Fibroblast of villous mesenchyme (primary cell): Measurements from ENCODE around the gene DPF1. TPM values are rescaled to one million over a fixed set of nuclear protein-coding genes. Genes with fewer than 3 reads are reported as not detected.

Source experiments
- DNase-seq: peaks from one replicate; pipeline ENCODE4 v3.0.0-alpha.2; 2010; ENCODE audit warnings: low read depth
- H3K4me3 ChIP-seq: 2 replicates; pipeline ENCODE4 v1.5.1; 2011; ENCODE audit warnings: low read depth, mild to moderate bottlenecking, low read length
- CTCF ChIP-seq: IDR thresholded peaks from 2 replicates; pipeline ENCODE4 v1.5.1; 2012; ENCODE audit warnings: low read depth, mild to moderate bottlenecking, low read length; ENCODE audit not compliant: insufficient read depth
- total RNA-seq: library from RNA; depleted of rRNA; stranded (reverse); fragments of >200 nt; gene quantifications from 2 replicates; pipeline ENCODE4 v1.2.3, GENCODE V29; 2012

DPF1 gene
- total RNA-seq, 1 donor = 1.7 TPM

GRCh38 chr19:38191747-38192146 is 32.3 kb downstream of the DPF1 start:
- DNase-seq = no peak
- no peak for TF ChIP-seq CTCF

GRCh38 chr19:38190793-38191192 is 33.2 kb downstream of the DPF1 start:
- H3K4me3 ChIP-seq = no peak overlapping the region
- DNase-seq = no peak
- TF ChIP-seq CTCF = no peak

More at GRCh38 chr19:38191747-38192146, 32.3 kb downstream of the DPF1 start:
- no peak overlapping the region for H3K4me3 ChIP-seq

- no peak overlapping the region for H3K4me3 ChIP-seq
- no peak for TF ChIP-seq CTCF
- DNase-seq = no peak
Measured at GRCh38 chr19:38190061-38190460, 34.0 kb downstream of the DPF1 start.

- H3K4me3 ChIP-seq = no peak overlapping the region
- no peak for TF ChIP-seq CTCF
- no peak for DNase-seq
Measured at GRCh38 chr19:38185562-38185961, 38.5 kb downstream of the DPF1 start.

GRCh38 chr19:38184815-38185214 is 39.2 kb downstream of the DPF1 start:
- H3K4me3 ChIP-seq = no peak overlapping the region
- no peak for TF ChIP-seq CTCF
- no peak for DNase-seq

GRCh38 chr19:38183251-38183897 is 40.6 kb downstream of the DPF1 start:
- no peak for TF ChIP-seq CTCF
- peak overlapping the region; percentile 63 for H3K4me3 ChIP-seq
- peak; percentile 28 for DNase-seq

GRCh38 chr19:38182536-38183210 is 41.3 kb downstream of the DPF1 start:
- no peak for TF ChIP-seq CTCF
- DNase-seq = no peak
- H3K4me3 ChIP-seq = peak overlapping the region; percentile 63
